ENCODE data around the gene CATSPER3. TPM values are rescaled to one million over a fixed set of nuclear protein-coding genes. Genes with fewer than 3 reads are reported as not detected.
A peak's percentile ranks its signal among the peaks of the same experiment; 100 is the strongest.

Gene CATSPER3
- total and polyA plus RNA-seq, 2 of the 13 experiments (the other 11 are each of a cell fraction or from before 2014, with no cell fraction given) = 0.33 to 0.37 TPM

DNA sequence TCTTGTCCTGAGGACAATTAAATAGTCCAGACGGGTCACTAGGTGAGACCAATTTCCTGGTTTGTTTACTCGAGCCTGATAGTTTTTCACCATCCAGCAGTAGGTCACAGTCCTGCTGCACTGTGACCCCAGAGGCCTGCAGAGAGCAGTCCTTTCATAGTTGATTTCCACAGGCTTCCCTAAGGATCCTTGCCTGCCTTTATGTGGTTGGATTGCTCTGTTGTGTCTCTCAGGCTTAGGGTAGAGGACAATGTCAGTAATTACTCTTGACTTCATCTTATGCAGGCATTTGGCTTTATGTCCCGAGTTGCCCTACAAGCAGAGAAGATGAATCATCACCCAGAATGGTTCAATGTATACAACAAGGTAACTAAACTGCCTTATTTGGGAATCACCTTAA lies 9.0 kb upstream of the CATSPER3 start (continued):
- no peak for TF ChIP-seq U2AF1 (optimal IDR thresholded peaks at IDR 0.05; ENCODE audit: low read depth, low read length)
- TF ChIP-seq ZNF567 (CRISPR knock-in tag; IDR thresholded peaks at IDR 0.05; ENCODE audit: borderline replicate concordance) = no peak
- TF ChIP-seq BATF2 (CRISPR knock-in tag; IDR thresholded peaks at IDR 0.05) = no peak
- no peak for TF ChIP-seq JUN (CRISPR knock-in tag; IDR thresholded peaks at IDR 0.05)
- no peak for TF ChIP-seq POGZ (CRISPR knock-in tag; IDR thresholded peaks at IDR 0.05)
- no peak; the same call in 1 of the 2 replicates for TF ChIP-seq FOXO1 (CRISPR knock-in tag; IDR thresholded peaks at IDR 0.05)
- TF ChIP-seq, protein P1, sequence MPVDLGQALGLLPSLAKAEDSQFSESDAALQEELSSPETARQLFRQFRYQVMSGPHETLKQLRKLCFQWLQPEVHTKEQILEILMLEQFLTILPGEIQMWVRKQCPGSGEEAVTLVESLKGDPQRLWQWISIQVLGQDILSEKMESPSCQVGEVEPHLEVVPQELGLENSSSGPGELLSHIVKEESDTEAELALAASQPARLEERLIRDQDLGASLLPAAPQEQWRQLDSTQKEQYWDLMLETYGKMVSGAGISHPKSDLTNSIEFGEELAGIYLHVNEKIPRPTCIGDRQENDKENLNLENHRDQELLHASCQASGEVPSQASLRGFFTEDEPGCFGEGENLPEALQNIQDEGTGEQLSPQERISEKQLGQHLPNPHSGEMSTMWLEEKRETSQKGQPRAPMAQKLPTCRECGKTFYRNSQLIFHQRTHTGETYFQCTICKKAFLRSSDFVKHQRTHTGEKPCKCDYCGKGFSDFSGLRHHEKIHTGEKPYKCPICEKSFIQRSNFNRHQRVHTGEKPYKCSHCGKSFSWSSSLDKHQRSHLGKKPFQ (CRISPR knock-in tag; IDR thresholded peaks at IDR 0.05; ENCODE audit: insufficient replicate concordance) = no peak
- TF ChIP-seq GABPA (IDR thresholded peaks at IDR 0.05; ENCODE audit: low read depth, low read length) = no peak
- TF ChIP-seq GABPA (CRISPR knock-in tag; IDR thresholded peaks at IDR 0.05; ENCODE audit: low read depth) = no peak
- no peak for TF ChIP-seq DMAP1 (CRISPR knock-in tag; IDR thresholded peaks at IDR 0.05)
- TF ChIP-seq TAF15 (IDR thresholded peaks at IDR 0.05; ENCODE audit: low read depth, low read length, poor library complexity, severe bottlenecking) = no peak
- no peak for TF ChIP-seq SP2 (CRISPR knock-in tag; IDR thresholded peaks at IDR 0.05)
- peak; percentile 32; the same call in 1 of the 2 replicates for TF ChIP-seq ISL2 (CRISPR knock-in tag; IDR thresholded peaks at IDR 0.05)
- no peak for TF ChIP-seq TBL1XR1 (IDR thresholded peaks at IDR 0.05; ENCODE audit: borderline replicate concordance, low read length, partially characterized antibody)
- no peak for TF ChIP-seq ZHX2 (IDR thresholded peaks at IDR 0.05; ENCODE audit: low read depth)
- no peak for TF ChIP-seq ZHX2 (CRISPR knock-in tag; IDR thresholded peaks at IDR 0.05; ENCODE audit: borderline replicate concordance)
- TF ChIP-seq ISX (CRISPR knock-in tag; conservative IDR thresholded peaks at IDR 0.05) = no peak
- TF ChIP-seq NFATC3 (CRISPR knock-in tag; IDR thresholded peaks at IDR 0.05) = no peak
- TF ChIP-seq, protein P2, sequence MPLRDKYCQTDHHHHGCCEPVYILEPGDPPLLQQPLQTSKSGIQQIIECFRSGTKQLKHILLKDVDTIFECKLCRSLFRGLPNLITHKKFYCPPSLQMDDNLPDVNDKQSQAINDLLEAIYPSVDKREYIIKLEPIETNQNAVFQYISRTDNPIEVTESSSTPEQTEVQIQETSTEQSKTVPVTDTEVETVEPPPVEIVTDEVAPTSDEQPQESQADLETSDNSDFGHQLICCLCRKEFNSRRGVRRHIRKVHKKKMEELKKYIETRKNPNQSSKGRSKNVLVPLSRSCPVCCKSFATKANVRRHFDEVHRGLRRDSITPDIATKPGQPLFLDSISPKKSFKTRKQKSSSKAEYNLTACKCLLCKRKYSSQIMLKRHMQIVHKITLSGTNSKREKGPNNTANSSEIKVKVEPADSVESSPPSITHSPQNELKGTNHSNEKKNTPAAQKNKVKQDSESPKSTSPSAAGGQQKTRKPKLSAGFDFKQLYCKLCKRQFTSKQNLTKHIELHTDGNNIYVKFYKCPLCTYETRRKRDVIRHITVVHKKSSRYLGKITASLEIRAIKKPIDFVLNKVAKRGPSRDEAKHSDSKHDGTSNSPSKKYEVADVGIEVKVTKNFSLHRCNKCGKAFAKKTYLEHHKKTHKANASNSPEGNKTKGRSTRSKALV (CRISPR knock-in tag; IDR thresholded peaks at IDR 0.05) = no peak
- TF ChIP-seq GFI1 (CRISPR knock-in tag; IDR thresholded peaks at IDR 0.05; ENCODE audit: borderline replicate concordance) = no peak
- no peak for TF ChIP-seq NFKB2 (CRISPR knock-in tag; IDR thresholded peaks at IDR 0.05; ENCODE audit: borderline replicate concordance)
- TF ChIP-seq SMAD9 (CRISPR knock-in tag; IDR thresholded peaks at IDR 0.05) = no peak
- no peak for TF ChIP-seq NCOA5 (CRISPR knock-in tag; IDR thresholded peaks at IDR 0.05)
